RWPE1 (cell line): ENCODE data around the gene JAZF1.

Experiments used
- CTCF ChIA-PET: fragments of 350-600 bp; sonication (Branson Sonifier 250); formaldehyde crosslinking; extraction: SDS; loops from one replicate; lab custom pipeline; 2021; lab: Yijun Ruan, JAX
- POLR2A ChIA-PET: fragments of 400-600 bp; formaldehyde crosslinking; extraction: SDS; loops from one replicate; lab custom pipeline; 2020; ENCODE audit warnings: antibody characterized with exemption; ENCODE audit not compliant: low non-redundant PET; lab: Yijun Ruan, JAX
- DNase-seq: peaks from one replicate; pipeline ENCODE4 v3.0.0; 2012; ENCODE audit warnings: low spot score
- H3K27ac ChIP-seq: fragments of 450-650 bp; 2 replicates; pipeline ENCODE4 v1.5.1; 2017
- CTCF ChIP-seq: fragments of 450-650 bp; conservative IDR thresholded peaks from 2 replicates; pipeline ENCODE4 v1.5.1; 2017; ENCODE audit warnings: low read depth, mild to moderate bottlenecking

JAZF1 gene

GRCh38 chr7:27969346-27969745 is 211.2 kb downstream of the JAZF1 start:
- H3K27ac ChIP-seq: no peak overlapping the region
- TF ChIP-seq CTCF: no peak
- ChIA-PET POLR2A (no interaction called here), CTCF (no interaction called here)
- no peak for DNase-seq

GRCh38 chr7:27967639-27968038 is 213.0 kb downstream of the JAZF1 start:
- ChIA-PET CTCF (interaction anchor here (1.4 kb wide), 1 partner anchor 52 kb away, joined by 3 read pairs; no protein-coding TSS in a partner anchor), POLR2A (no interaction called here)
- H3K27ac ChIP-seq: no peak overlapping the region
- DNase-seq: no peak
- no peak for TF ChIP-seq CTCF

- POLR2A ChIA-PET: no interaction called here
- CTCF ChIA-PET: interaction anchor here (0.6 kb wide), 1 partner anchor 244 kb away, joined by 3 read pairs; no protein-coding TSS in a partner anchor
- DNase-seq: no peak
- no peak for TF ChIP-seq CTCF
- no peak overlapping the region for H3K27ac ChIP-seq
Measured at GRCh38 chr7:27966219-27966780, 214.3 kb downstream of the JAZF1 start.

- no peak for TF ChIP-seq CTCF
- no peak for DNase-seq
- H3K27ac ChIP-seq: no peak overlapping the region
- POLR2A ChIA-PET: no interaction called here
- CTCF ChIA-PET: no interaction called here
Measured at GRCh38 chr7:27965650-27966049, 214.9 kb downstream of the JAZF1 start.

GRCh38 chr7:27964820-27965219 is 215.8 kb downstream of the JAZF1 start:
- H3K27ac ChIP-seq: no peak overlapping the region
- no peak for DNase-seq
- POLR2A ChIA-PET: no interaction called here
- CTCF ChIA-PET: no interaction called here
- TF ChIP-seq CTCF: no peak

- TF ChIP-seq CTCF: no peak
- no peak for DNase-seq
- ChIA-PET CTCF (no interaction called here), POLR2A (no interaction called here)
- no peak overlapping the region for H3K27ac ChIP-seq
Measured at GRCh38 chr7:27963056-27963455, 217.5 kb downstream of the JAZF1 start.

GRCh38 chr7:27962273-27962672 is 218.3 kb downstream of the JAZF1 start:
- TF ChIP-seq CTCF: no peak
- ChIA-PET POLR2A (no interaction called here), CTCF (no interaction called here)
- no peak for DNase-seq
- H3K27ac ChIP-seq: no peak overlapping the region
